ENCODE data around the gene HMOX2.

GRCh38 chr16:4557973-4558372 is 81.8 kb downstream of the HMOX2 start:
- no peak for TF ChIP-seq CTCF (IDR thresholded peaks at IDR 0.05)
- no peak for TF ChIP-seq POLR2A (IDR thresholded peaks at IDR 0.05)
